Keratinocyte (primary cell): ENCODE measurements around the gene BFSP2.

Experiments used
- CTCF ChIP-seq, 3 experiments: IDR thresholded peaks in 1 of 3; conservative IDR thresholded peaks in 1 of 3; optimal IDR thresholded peaks in 1 of 3; 2 replicates in 2 of 3; 3 replicates in 1 of 3; pipeline versions ENCODE3 to v1.5.1; 2011; ENCODE audit warnings: low read length in 3 of 3, mild to moderate bottlenecking in 3 of 3, moderate library complexity in 2 of 3, control low read depth in 1 of 3, inconsistent platforms in 1 of 3; ENCODE audit not compliant: insufficient read depth in 2 of 3; ENCODE audit errors: extremely low read depth in 1 of 3
- EZH2 ChIP-seq: IDR thresholded peaks from one replicate; pipeline ENCODE4 v1.6.1; 2012; ENCODE audit warnings: inconsistent platforms, mild to moderate bottlenecking, low read length, moderate library complexity

GRCh38 chr3:133383741-133384140 lies 16.1 kb upstream of the BFSP2 start:
- no peak for TF ChIP-seq CTCF (optimal IDR thresholded peaks at IDR 0.05 in 1 of 3, IDR thresholded peaks at IDR 0.05 in 1 of 3, conservative IDR thresholded peaks at IDR 0.05 in 1 of 3; ENCODE audit: extremely low read depth in 1 of 3, insufficient read depth in 2 of 3, low read length in 3 of 3)
- TF ChIP-seq EZH2, result no peak
